ENCODE data around the gene SOX10. TPM values are rescaled to one million over a fixed set of nuclear protein-coding genes. Genes with fewer than 3 reads are reported as not detected.

Gene SOX10
- total and polyA plus RNA-seq, 2 of the 13 experiments (the other 11 are each of a cell fraction or from before 2014, with no cell fraction given) = not detected

DNA sequence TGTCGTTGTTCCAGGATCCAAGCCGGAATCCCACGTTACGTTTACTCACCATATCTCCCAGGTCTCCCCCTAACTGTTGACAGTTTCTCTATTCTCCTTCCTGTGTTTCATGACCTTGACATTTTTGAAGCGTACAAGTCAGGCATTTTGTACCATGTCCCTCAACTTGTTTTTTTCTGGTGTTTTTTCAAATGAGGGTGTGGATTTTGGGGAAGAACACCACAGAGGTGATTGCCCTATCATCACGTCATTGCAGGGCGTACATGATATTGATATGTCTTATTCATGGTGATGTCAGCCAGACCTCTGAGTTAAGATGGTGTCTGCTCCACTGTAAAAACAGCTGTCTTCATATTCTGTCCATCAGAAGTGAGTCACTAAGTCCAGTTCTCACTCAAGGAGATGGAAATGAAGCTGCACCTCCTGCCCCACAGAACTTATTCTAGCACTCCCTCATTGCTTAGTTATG lies 28.3 kb upstream of the SOX10 start (continued):
- TF ChIP-seq, protein P1, sequence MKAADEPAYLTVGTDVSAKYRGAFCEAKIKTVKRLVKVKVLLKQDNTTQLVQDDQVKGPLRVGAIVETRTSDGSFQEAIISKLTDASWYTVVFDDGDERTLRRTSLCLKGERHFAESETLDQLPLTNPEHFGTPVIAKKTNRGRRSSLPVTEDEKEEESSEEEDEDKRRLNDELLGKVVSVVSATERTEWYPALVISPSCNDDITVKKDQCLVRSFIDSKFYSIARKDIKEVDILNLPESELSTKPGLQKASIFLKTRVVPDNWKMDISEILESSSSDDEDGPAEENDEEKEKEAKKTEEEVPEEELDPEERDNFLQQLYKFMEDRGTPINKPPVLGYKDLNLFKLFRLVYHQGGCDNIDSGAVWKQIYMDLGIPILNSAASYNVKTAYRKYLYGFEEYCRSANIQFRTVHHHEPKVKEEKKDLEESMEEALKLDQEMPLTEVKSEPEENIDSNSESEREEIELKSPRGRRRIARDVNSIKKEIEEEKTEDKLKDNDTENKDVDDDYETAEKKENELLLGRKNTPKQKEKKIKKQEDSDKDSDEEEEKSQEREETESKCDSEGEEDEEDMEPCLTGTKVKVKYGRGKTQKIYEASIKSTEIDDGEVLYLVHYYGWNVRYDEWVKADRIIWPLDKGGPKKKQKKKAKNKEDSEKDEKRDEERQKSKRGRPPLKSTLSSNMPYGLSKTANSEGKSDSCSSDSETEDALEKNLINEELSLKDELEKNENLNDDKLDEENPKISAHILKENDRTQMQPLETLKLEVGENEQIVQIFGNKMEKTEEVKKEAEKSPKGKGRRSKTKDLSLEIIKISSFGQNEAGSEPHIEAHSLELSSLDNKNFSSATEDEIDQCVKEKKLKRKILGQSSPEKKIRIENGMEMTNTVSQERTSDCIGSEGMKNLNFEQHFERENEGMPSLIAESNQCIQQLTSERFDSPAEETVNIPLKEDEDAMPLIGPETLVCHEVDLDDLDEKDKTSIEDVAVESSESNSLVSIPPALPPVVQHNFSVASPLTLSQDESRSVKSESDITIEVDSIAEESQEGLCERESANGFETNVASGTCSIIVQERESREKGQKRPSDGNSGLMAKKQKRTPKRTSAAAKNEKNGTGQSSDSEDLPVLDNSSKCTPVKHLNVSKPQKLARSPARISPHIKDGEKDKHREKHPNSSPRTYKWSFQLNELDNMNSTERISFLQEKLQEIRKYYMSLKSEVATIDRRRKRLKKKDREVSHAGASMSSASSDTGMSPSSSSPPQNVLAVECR (CRISPR knock-in tag; IDR thresholded peaks at IDR 0.05; ENCODE audit: borderline replicate concordance) = peak; percentile 45; the same call in 1 of the 2 replicates
- TF ChIP-seq MED1 (CRISPR knock-in tag; IDR thresholded peaks at IDR 0.05) (peak; percentile 90), TGIF2 (CRISPR knock-in tag; IDR thresholded peaks at IDR 0.05) (no peak), ARID2 (CRISPR knock-in tag; IDR thresholded peaks at IDR 0.05; ENCODE audit: borderline replicate concordance) (no peak), MLLT10 (CRISPR knock-in tag; IDR thresholded peaks at IDR 0.05) (no peak), FOXA3 (CRISPR knock-in tag; IDR thresholded peaks at IDR 0.05) (peak; percentile 72), ZNF768 (CRISPR knock-in tag; IDR thresholded peaks at IDR 0.05) (no peak), MEIS1 (CRISPR knock-in tag; IDR thresholded peaks at IDR 0.05; ENCODE audit: borderline replicate concordance) (no peak), PHF8 (CRISPR knock-in tag; IDR thresholded peaks at IDR 0.05) (no peak), ESRRA (CRISPR knock-in tag; IDR thresholded peaks at IDR 0.05; ENCODE audit: low read depth) (peak; percentile 76; the same call in 1 of the 2 replicates), HOXA3 (CRISPR knock-in tag; IDR thresholded peaks at IDR 0.05) (peak; percentile 20; the same call in 1 of the 2 replicates), ZNF44 (CRISPR knock-in tag; IDR thresholded peaks at IDR 0.05) (no peak), KLF13 (CRISPR knock-in tag; IDR thresholded peaks at IDR 0.05) (no peak)
- TF ChIP-seq, protein P2, sequence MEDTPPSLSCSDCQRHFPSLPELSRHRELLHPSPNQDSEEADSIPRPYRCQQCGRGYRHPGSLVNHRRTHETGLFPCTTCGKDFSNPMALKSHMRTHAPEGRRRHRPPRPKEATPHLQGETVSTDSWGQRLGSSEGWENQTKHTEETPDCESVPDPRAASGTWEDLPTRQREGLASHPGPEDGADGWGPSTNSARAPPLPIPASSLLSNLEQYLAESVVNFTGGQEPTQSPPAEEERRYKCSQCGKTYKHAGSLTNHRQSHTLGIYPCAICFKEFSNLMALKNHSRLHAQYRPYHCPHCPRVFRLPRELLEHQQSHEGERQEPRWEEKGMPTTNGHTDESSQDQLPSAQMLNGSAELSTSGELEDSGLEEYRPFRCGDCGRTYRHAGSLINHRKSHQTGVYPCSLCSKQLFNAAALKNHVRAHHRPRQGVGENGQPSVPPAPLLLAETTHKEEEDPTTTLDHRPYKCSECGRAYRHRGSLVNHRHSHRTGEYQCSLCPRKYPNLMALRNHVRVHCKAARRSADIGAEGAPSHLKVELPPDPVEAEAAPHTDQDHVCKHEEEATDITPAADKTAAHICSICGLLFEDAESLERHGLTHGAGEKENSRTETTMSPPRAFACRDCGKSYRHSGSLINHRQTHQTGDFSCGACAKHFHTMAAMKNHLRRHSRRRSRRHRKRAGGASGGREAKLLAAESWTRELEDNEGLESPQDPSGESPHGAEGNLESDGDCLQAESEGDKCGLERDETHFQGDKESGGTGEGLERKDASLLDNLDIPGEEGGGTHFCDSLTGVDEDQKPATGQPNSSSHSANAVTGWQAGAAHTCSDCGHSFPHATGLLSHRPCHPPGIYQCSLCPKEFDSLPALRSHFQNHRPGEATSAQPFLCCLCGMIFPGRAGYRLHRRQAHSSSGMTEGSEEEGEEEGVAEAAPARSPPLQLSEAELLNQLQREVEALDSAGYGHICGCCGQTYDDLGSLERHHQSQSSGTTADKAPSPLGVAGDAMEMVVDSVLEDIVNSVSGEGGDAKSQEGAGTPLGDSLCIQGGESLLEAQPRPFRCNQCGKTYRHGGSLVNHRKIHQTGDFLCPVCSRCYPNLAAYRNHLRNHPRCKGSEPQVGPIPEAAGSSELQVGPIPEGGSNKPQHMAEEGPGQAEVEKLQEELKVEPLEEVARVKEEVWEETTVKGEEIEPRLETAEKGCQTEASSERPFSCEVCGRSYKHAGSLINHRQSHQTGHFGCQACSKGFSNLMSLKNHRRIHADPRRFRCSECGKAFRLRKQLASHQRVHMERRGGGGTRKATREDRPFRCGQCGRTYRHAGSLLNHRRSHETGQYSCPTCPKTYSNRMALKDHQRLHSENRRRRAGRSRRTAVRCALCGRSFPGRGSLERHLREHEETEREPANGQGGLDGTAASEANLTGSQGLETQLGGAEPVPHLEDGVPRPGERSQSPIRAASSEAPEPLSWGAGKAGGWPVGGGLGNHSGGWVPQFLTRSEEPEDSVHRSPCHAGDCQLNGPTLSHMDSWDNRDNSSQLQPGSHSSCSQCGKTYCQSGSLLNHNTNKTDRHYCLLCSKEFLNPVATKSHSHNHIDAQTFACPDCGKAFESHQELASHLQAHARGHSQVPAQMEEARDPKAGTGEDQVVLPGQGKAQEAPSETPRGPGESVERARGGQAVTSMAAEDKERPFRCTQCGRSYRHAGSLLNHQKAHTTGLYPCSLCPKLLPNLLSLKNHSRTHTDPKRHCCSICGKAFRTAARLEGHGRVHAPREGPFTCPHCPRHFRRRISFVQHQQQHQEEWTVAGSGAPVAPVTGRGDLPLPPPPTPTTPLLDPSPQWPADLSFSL (CRISPR knock-in tag; IDR thresholded peaks at IDR 0.05) = 0 out of 2 replicates have a peak, but pooled peaks have one; percentile 16
- TF ChIP-seq, protein P3, sequence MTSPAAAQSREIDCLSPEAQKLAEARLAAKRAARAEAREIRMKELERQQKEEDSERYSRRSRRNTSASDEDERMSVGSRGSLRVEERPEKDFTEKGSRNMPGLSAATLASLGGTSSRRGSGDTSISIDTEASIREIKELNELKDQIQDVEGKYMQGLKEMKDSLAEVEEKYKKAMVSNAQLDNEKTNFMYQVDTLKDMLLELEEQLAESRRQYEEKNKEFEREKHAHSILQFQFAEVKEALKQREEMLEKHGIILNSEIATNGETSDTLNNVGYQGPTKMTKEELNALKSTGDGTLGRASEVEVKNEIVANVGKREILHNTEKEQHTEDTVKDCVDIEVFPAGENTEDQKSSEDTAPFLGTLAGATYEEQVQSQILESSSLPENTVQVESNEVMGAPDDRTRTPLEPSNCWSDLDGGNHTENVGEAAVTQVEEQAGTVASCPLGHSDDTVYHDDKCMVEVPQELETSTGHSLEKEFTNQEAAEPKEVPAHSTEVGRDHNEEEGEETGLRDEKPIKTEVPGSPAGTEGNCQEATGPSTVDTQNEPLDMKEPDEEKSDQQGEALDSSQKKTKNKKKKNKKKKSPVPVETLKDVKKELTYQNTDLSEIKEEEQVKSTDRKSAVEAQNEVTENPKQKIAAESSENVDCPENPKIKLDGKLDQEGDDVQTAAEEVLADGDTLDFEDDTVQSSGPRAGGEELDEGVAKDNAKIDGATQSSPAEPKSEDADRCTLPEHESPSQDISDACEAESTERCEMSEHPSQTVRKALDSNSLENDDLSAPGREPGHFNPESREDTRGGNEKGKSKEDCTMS (CRISPR knock-in tag; conservative IDR thresholded peaks at IDR 0.05) = no peak
- TF ChIP-seq, protein P4, sequence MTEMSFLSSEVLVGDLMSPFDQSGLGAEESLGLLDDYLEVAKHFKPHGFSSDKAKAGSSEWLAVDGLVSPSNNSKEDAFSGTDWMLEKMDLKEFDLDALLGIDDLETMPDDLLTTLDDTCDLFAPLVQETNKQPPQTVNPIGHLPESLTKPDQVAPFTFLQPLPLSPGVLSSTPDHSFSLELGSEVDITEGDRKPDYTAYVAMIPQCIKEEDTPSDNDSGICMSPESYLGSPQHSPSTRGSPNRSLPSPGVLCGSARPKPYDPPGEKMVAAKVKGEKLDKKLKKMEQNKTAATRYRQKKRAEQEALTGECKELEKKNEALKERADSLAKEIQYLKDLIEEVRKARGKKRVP (CRISPR knock-in tag; IDR thresholded peaks at IDR 0.05) = no peak

All from HepG2 (cell line).